Right lobe of liver (tissue), 6 donors: ENCODE results near the gene SPI1. TPM values are rescaled to one million over a fixed set of nuclear protein-coding genes. Genes with fewer than 3 reads are reported as not detected.

ENCODE experiments used
- ATAC-seq, 4 donors: fragments of 200-7000 bp; cut with Tn5 transposase; one replicate each; pipeline ENCODE4 v1.9.1; 2020; ENCODE audit warnings: mild to moderate bottlenecking in 4 of 4, moderate library complexity in 4 of 4
- DNase-seq, 3 donors: peaks; one replicate each; pipeline ENCODE4 v3.0.0-alpha.2; 2020
- H3K27ac ChIP-seq, 3 donors: fragments of 200-600 bp; one replicate each; pipeline ENCODE4 v1.8.0; 2022
- H3K27me3 ChIP-seq, 2 donors: fragments of 200-600 bp; one replicate each; pipeline ENCODE4 v1.8.0; 2022
- H3K36me3 ChIP-seq, 4 donors: fragments of 200-600 bp; sonication (generic) in 1 of 4; one replicate each; pipeline versions ENCODE4 v1.5.1 to v1.8.0; 2017 to 2022; ENCODE audit warnings: control low read depth in 1 of 4
- H3K4me1 ChIP-seq, 4 donors: fragments of 200-600 bp; sonication (generic) in 1 of 4; one replicate each; pipeline versions ENCODE4 v1.5.1 to v1.8.0; 2017 to 2022; ENCODE audit warnings: control low read depth in 1 of 4
- H3K4me3 ChIP-seq, 3 donors: fragments of 200-600 bp; one replicate each; pipeline ENCODE4 v1.8.0; 2022
- H3K9me3 ChIP-seq, 4 donors: fragments of 200-600 bp; sonication (generic) in 1 of 4; one replicate each; pipeline versions ENCODE4 v1.5.1 to v1.8.0; 2017 to 2022; ENCODE audit warnings: control low read depth in 1 of 4
- POLR2A ChIP-seq: fragments of 450-650 bp; IDR thresholded peaks from one replicate; pipeline ENCODE4 v1.6.1; 2017; ENCODE audit warnings: antibody characterized with exemption, mild to moderate bottlenecking
- WGBS: methylation state at CpG from one replicate; pipeline ENCODE4 v1.1.6; 2018; ENCODE audit warnings: low coverage, low lambda C conversion rate; ENCODE audit not compliant: insufficient coverage; ENCODE audit errors: missing lambda C conversion rate; 5-methylcytosine and 5-hydroxymethylcytosine counted together
- intact Hi-C, 2 donors: fragments of 100-400 bp; cut with DNase I; formaldehyde crosslinking; loops; one replicate each; pipeline versions ENCODE4 v1.11.2 to v1.14.1; 2022
- microRNA-seq, 2 donors: library from miRNA; unstranded; fragments of <30 nt; microRNA quantifications; one replicate each; pipeline ENCODE4, GENCODE V29; 2019 to 2020
- small RNA-seq, 2 experiments: library from RNA; depleted of rRNA; stranded (forward); fragments of <200 nt; gene quantifications; one replicate each; pipeline ENCODE3, GENCODE V24; 2016
- total RNA-seq, 6 experiments: library from RNA; depleted of rRNA in 2 of 6; stranded (reverse); fragments of >200 nt in 2 of 6; fragmentation: NEBNext Ultra II Directional in 3 of 6; extraction: Animal tissue kit (Norgen Biotek cat#: 25700) in 3 of 6; gene quantifications; one replicate each; pipeline versions ENCODE4 v1.1.0 to v1.2.4, GENCODE V29; 2016 to 2023
- TF ChIP-seq, protein P1 (sequence below), 4 donors: fragments of 200-600 bp in 3 of 4; fragments of 450-650 bp in 1 of 4; IDR thresholded peaks; one replicate each; pipeline versions ENCODE4 v1.5.1 to v1.8.0; 2016 to 2022; ENCODE audit warnings: antibody characterized with exemption in 4 of 4, mild to moderate bottlenecking in 2 of 4
- donor health status: DM: no; HTN: yes; CAD: no.
- donor health status: DM: no; HTN: no; CAD: no.
- donor health status: DM: no; HTN: no; CAD: no.
- donor health status: DM: no; HTN: yes; CAD: no.
- donor health status: DM: no; HTN: yes; CAD: no.

Gene SPI1
- total RNA-seq, 6 experiments from 2014 or later: 7.5 to 29.1 (median 10.1) TPM

DNA sequence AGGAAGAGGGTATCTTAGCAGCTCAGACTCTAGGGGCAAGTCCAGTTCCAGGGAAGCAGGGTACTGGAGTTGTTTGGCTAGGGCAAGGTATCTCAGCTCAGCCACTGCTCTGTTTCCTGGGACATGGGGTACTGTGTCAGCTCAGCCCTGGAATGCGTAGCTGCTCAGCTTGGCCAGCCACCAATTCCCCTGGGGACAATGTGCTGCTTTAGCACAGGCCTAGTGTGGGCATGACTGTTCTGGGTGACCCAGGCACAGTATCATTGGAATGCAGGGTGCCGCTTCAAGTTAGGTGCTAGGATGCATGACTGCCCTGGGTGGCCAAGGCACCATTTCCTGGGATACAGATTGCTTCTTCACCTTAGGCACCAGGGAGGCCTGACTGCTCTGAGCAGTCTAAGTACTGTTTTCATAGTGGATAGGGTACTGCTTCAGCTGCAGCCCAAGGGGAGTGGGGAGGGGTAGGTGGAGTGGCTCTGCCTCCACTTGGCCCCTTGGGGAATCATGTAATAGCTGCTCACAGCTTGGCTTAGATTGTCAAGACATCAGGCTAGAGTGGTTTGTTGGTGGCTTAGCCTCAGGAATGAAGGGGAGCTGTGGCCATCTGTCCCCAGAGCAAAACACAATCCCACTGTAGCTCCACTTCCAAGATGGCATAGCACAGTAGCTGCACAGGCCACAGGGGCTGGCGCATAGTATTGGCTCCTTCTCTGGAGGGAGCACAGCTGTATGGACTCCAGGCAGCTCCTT is 72.4 kb downstream of the SPI1 start:
- TF ChIP-seq, protein P1, sequence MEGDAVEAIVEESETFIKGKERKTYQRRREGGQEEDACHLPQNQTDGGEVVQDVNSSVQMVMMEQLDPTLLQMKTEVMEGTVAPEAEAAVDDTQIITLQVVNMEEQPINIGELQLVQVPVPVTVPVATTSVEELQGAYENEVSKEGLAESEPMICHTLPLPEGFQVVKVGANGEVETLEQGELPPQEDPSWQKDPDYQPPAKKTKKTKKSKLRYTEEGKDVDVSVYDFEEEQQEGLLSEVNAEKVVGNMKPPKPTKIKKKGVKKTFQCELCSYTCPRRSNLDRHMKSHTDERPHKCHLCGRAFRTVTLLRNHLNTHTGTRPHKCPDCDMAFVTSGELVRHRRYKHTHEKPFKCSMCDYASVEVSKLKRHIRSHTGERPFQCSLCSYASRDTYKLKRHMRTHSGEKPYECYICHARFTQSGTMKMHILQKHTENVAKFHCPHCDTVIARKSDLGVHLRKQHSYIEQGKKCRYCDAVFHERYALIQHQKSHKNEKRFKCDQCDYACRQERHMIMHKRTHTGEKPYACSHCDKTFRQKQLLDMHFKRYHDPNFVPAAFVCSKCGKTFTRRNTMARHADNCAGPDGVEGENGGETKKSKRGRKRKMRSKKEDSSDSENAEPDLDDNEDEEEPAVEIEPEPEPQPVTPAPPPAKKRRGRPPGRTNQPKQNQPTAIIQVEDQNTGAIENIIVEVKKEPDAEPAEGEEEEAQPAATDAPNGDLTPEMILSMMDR (IDR thresholded peaks at IDR 0.05): no peak
- no peak for TF ChIP-seq POLR2A
- peaks cover 7 to 51% (median 18%) of the 10 kb centered on the region in 4 donors for H3K36me3 ChIP-seq

More for the DNA sequence above, 72.4 kb downstream of the SPI1 start:
- DNase-seq: peak in 1 of 3 donors; percentile 60
- 100% methylated on average over 1 of the region's 3 CpGs for WGBS
- ATAC-seq: peak; percentile 13 to 81 (median 56)
- H3K27ac ChIP-seq: no peak overlapping the region
- intact Hi-C loops: no loop called here
- no peak overlapping the region for H3K4me3 ChIP-seq
- H3K9me3 ChIP-seq: no peaks in the 10 kb centered on the region
- H3K27me3 ChIP-seq: no peaks in the 10 kb centered on the region
- H3K4me1 ChIP-seq: peaks cover 0 to 25% (median 8%) of the 10 kb centered on the region in 4 donors

Small RNAs within 50 kb of the gene (microRNA-seq; reads per million reads assigned to microRNA genes)
- gene MIR4487: 0 reads per million in 2 donors

Small RNAs within 50 kb of the gene (small RNA-seq; reads per million reads assigned to genes)
- gene MIR4487: 0 reads per million in 2 experiments

Other genes with a start within 250 kb of the SPI1 start
- gene ARFGAP2, start 201.7 kb downstream of the SPI1 start, total RNA-seq: 10 to 100 TPM; 37.7 to 64.4 (median 62.1) TPM
- gene PACSIN3, start 192.1 kb downstream of the SPI1 start, total RNA-seq: 10 to 100 TPM in 5 of 6 experiments, 1 to 10 TPM in 1; 9.6 to 31.1 (median 25.0) TPM
- gene DDB2, start 163.6 kb downstream of the SPI1 start, total RNA-seq: 10 to 100 TPM; 13.1 to 24.2 (median 13.8) TPM
- gene ACP2, start 129.7 kb downstream of the SPI1 start, total RNA-seq: 100 to 1,000 TPM in 2 of 6 experiments, 10 to 100 TPM in 4; 53.3 to 173 (median 64.1) TPM
- gene NR1H3, start 120.6 kb downstream of the SPI1 start, total RNA-seq: 10 to 100 TPM; 61.5 to 82.9 (median 67.3) TPM
- 10 to 100 TPM; 15.2 to 21.3 (median 16.8) TPM for gene MADD, start 108.4 kb downstream of the SPI1 start, total RNA-seq
- under 1 TPM in 5 of 6 experiments, not detected in 1; 0.04 to 0.24 (median 0.13) TPM for gene MYBPC3, start 25.8 kb downstream of the SPI1 start, total RNA-seq
- gene SLC39A13, start 30.0 kb upstream of the SPI1 start, total RNA-seq: 10 to 100 TPM in 5 of 6 experiments, 1 to 10 TPM in 1; 9.8 to 21.2 (median 13.1) TPM
- gene PSMC3, start 47.9 kb upstream of the SPI1 start, total RNA-seq: 10 to 100 TPM; 52.5 to 98.1 (median 63.3) TPM
- under 1 TPM in 3 of 6 experiments, not detected in 3; 0.15 to 0.49 (median 0.25) TPM for gene RAPSN, start 70.6 kb upstream of the SPI1 start, total RNA-seq
- gene CELF1, start 174.6 kb upstream of the SPI1 start, total RNA-seq: 10 to 100 TPM; 66.3 to 86.5 (median 71.7) TPM
- gene PTPMT1, start 187.1 kb upstream of the SPI1 start, total RNA-seq: 100 to 1,000 TPM in 1 of 6 experiments, 10 to 100 TPM in 5; 14.7 to 118 (median 20.5) TPM
- gene KBTBD4, start 200.4 kb upstream of the SPI1 start, total RNA-seq: 1 to 10 TPM; 6.5 to 9.2 (median 7.3) TPM
- gene NDUFS3, start 200.5 kb upstream of the SPI1 start, total RNA-seq: 10 to 100 TPM; 53.3 to 64.1 (median 58.2) TPM
- not detected for gene FAM180B, start 208.1 kb upstream of the SPI1 start, total RNA-seq
- under 1 TPM in 3 of 6 experiments, not detected in 3; 0.21 to 0.44 (median 0.26) TPM for gene C1QTNF4, start 215.9 kb upstream of the SPI1 start, total RNA-seq